H9 (cell line): Measurements from ENCODE around the gene FBXO5. TPM values are rescaled to one million over a fixed set of nuclear protein-coding genes. Genes with fewer than 3 reads are reported as not detected.
A peak's percentile ranks its signal among the peaks of the same experiment; 100 is the strongest.

ENCODE experiments used
- DNase-seq: peaks from one replicate; pipeline ENCODE4 v3.0.0-alpha.2; 2017
- H2AFZ ChIP-seq: one replicate; pipeline ENCODE4 v1.6.1; 2013; ENCODE audit warnings: mild to moderate bottlenecking, low read length, control low read depth, moderate library complexity
- H2AK5ac ChIP-seq: 2 replicates; pipeline ENCODE4 v1.6.1; 2013; ENCODE audit warnings: low read length, control low read depth, mixed read lengths; ENCODE audit not compliant: insufficient read length
- H2BK120ac ChIP-seq: one replicate; pipeline ENCODE4 v1.6.1; 2013; ENCODE audit warnings: low read depth, mild to moderate bottlenecking, low read length, control low read depth, inconsistent platforms; ENCODE audit not compliant: poor library complexity, severe bottlenecking
- H2BK12ac ChIP-seq: 2 replicates; pipeline ENCODE4 v1.6.1; 2013; ENCODE audit warnings: low read length, control low read depth, mixed read lengths, low read depth; ENCODE audit not compliant: insufficient read length
- H2BK15ac ChIP-seq: 2 replicates; pipeline ENCODE4 v1.6.1; 2013; ENCODE audit warnings: low read depth, low read length, control low read depth
- H2BK20ac ChIP-seq: one replicate; pipeline ENCODE4 v1.6.1; 2013; ENCODE audit warnings: low read depth, mild to moderate bottlenecking, low read length, control low read depth, inconsistent platforms; ENCODE audit not compliant: poor library complexity, severe bottlenecking
- H2BK5ac ChIP-seq: 2 replicates; pipeline ENCODE4 v1.6.1; 2013; ENCODE audit warnings: low read length, control low read depth, mixed read lengths; ENCODE audit not compliant: insufficient read length
- H3K14ac ChIP-seq: 2 replicates; pipeline ENCODE4 v1.6.1; 2013; ENCODE audit warnings: low read length, control low read depth; ENCODE audit not compliant: insufficient read depth
- H3K18ac ChIP-seq: 2 replicates; pipeline ENCODE4 v1.6.1; 2013; ENCODE audit warnings: low read depth, mild to moderate bottlenecking, mixed read lengths, low read length, control low read depth; ENCODE audit not compliant: insufficient read length
- H3K23ac ChIP-seq: 2 replicates; pipeline ENCODE4 v1.6.1; 2013; ENCODE audit warnings: low read length, control low read depth, mixed read lengths, low read depth; ENCODE audit not compliant: insufficient read length
- H3K23me2 ChIP-seq: 2 replicates; pipeline ENCODE4 v1.6.1; 2013; ENCODE audit warnings: low read depth, mild to moderate bottlenecking, mixed read lengths, low read length, control low read depth; ENCODE audit not compliant: insufficient read length, poor library complexity, severe bottlenecking
- H3K27ac ChIP-seq: 2 replicates; pipeline ENCODE4 v1.5.1; 2013; ENCODE audit warnings: low read length, control low read depth, mixed read lengths, low read depth; ENCODE audit not compliant: insufficient read length
- H3K27me3 ChIP-seq: 2 replicates; pipeline ENCODE4 v1.6.1; 2013; ENCODE audit warnings: low read length, control low read depth, inconsistent platforms; ENCODE audit not compliant: insufficient read depth
- H3K4ac ChIP-seq: 2 replicates; pipeline ENCODE4 v1.6.1; 2013; ENCODE audit warnings: low read depth, mild to moderate bottlenecking, control low read depth, inconsistent platforms, low read length, moderate library complexity
- H3K4me1 ChIP-seq: 2 replicates; pipeline ENCODE4 v1.6.1; 2013; ENCODE audit warnings: low read length, control low read depth, inconsistent platforms; ENCODE audit not compliant: insufficient read depth
- H3K4me2 ChIP-seq: 2 replicates; pipeline ENCODE4 v1.6.1; 2013; ENCODE audit warnings: low read length, control low read depth, mixed read lengths; ENCODE audit not compliant: insufficient read length, insufficient read depth
- H3K56ac ChIP-seq: 2 replicates; pipeline ENCODE4 v1.6.1; 2013; ENCODE audit warnings: low read depth, mild to moderate bottlenecking, mixed read lengths, low read length, control low read depth; ENCODE audit not compliant: insufficient read length
- H3K79me1 ChIP-seq: 2 replicates; pipeline ENCODE4 v1.6.1; 2013; ENCODE audit warnings: low read depth, mild to moderate bottlenecking, moderate library complexity, low read length, control low read depth, inconsistent platforms; ENCODE audit not compliant: insufficient read depth, poor library complexity, severe bottlenecking
- H3K79me2 ChIP-seq: 2 replicates; pipeline ENCODE4 v1.6.1; 2013; ENCODE audit warnings: low read length, control low read depth, inconsistent platforms; ENCODE audit not compliant: insufficient read depth
- H3K9ac ChIP-seq: 2 replicates; pipeline ENCODE4 v1.6.1; 2013; ENCODE audit warnings: low read length, control low read depth, mixed read lengths; ENCODE audit not compliant: insufficient read length; ENCODE audit errors: extremely low read depth
- H3K9me3 ChIP-seq: one replicate; pipeline ENCODE4 v1.6.1; 2013; ENCODE audit warnings: low read depth, low read length, inconsistent platforms; ENCODE audit not compliant: control insufficient read depth
- H3T11ph ChIP-seq: one replicate; pipeline ENCODE4 v1.6.1; 2013; ENCODE audit warnings: mild to moderate bottlenecking, low read length, control low read depth, inconsistent platforms
- H4K20me1 ChIP-seq: one replicate; pipeline ENCODE4 v1.6.1; 2013; ENCODE audit not compliant: control insufficient read depth, insufficient read length, insufficient read depth
- H4K5ac ChIP-seq: 2 replicates; pipeline ENCODE4 v1.6.1; 2013; ENCODE audit warnings: low read depth, mild to moderate bottlenecking, mixed read lengths, low read length, control low read depth; ENCODE audit not compliant: insufficient read length
- H4K8ac ChIP-seq: replicated peaks from 2 replicates; pipeline ENCODE4 v1.6.1; 2013; ENCODE audit warnings: low read length, control low read depth, mixed read lengths, low read depth; ENCODE audit not compliant: insufficient read length
- H4K91ac ChIP-seq: 2 replicates; pipeline ENCODE4 v1.6.1; 2013; ENCODE audit warnings: low read depth, mild to moderate bottlenecking, moderate library complexity, mixed read lengths, low read length, control low read depth; ENCODE audit not compliant: insufficient read length
- H3K27ac Mint-ChIP-seq, 3 experiments: 2 replicates in 2 of 3; 3 replicates in 1 of 3; pipeline ENCODE4 v1.8.0; 2020 to 2021; ENCODE audit warnings: mixed read lengths in 3 of 3, mild to moderate bottlenecking in 1 of 3, moderate library complexity in 1 of 3
- H3K27me3 Mint-ChIP-seq: 2 replicates; pipeline ENCODE4 v1.8.0; 2021; ENCODE audit warnings: low read depth, mild to moderate bottlenecking, moderate library complexity, mixed read lengths
- H3K36me3 Mint-ChIP-seq, 3 experiments: 2 replicates in 2 of 3; 3 replicates in 1 of 3; pipeline ENCODE4 v1.8.0; 2020 to 2021; ENCODE audit warnings: low read depth in 3 of 3, mixed read lengths in 3 of 3; ENCODE audit not compliant: insufficient read depth in 1 of 3
- H3K4me1 Mint-ChIP-seq, 2 experiments: 2 replicates each; pipeline ENCODE4 v1.8.0; 2020; ENCODE audit warnings: mixed read lengths in 2 of 2
- H3K4me3 Mint-ChIP-seq, 2 experiments: 2 replicates in 1 of 2; 3 replicates in 1 of 2; pipeline ENCODE4 v1.8.0; 2020 to 2021; ENCODE audit warnings: mild to moderate bottlenecking in 2 of 2, mixed read lengths in 2 of 2, moderate library complexity in 1 of 2
- H3K9me3 Mint-ChIP-seq, 2 experiments: 2 replicates in 1 of 2; 3 replicates in 1 of 2; pipeline ENCODE4 v1.8.0; 2020; ENCODE audit warnings: mild to moderate bottlenecking in 2 of 2, mixed read lengths in 2 of 2, moderate library complexity in 1 of 2
- WGBS: extraction: QIAGEN DNeasy Blood & Tissue Kit; methylation state at CpG from one replicate; pipeline ENCODE4 v1.1.7; 2013; ENCODE audit warnings: missing lambda C conversion rate, low lambda C conversion rate, mixed read lengths; ENCODE audit not compliant: insufficient read length; ENCODE audit errors: extremely low coverage; 5-methylcytosine and 5-hydroxymethylcytosine counted together
- total RNA-seq: library from RNA; stranded (reverse); gene quantifications from 2 replicates; pipeline ENCODE4 v1.2.1, GENCODE V29; 2021
- TF ChIP-seq, protein P1 (sequence below): fragments of 200-600 bp; sonication (generic); conservative IDR thresholded peaks from 3 replicates; pipeline ENCODE4 v1.8.0; 2021; ENCODE audit warnings: antibody characterized with exemption, mild to moderate bottlenecking

FBXO5 gene
- total RNA-seq, 1 experiment from 2014 or later, result 47.6 TPM

GRCh38 chr6:152981989-152982903 lies 595 bp downstream of the FBXO5 start:
- peak overlapping the region; percentile 95 for H3K4me2 ChIP-seq
- H3T11ph ChIP-seq, result no peak overlapping the region
- no peaks in the 10 kb centered on the region for H3K27me3 ChIP-seq
- no peak overlapping the region for H4K8ac ChIP-seq
- H3K4ac ChIP-seq, result no peak overlapping the region
- no peak overlapping the region for H3K56ac ChIP-seq
- peaks cover 2% of the 10 kb centered on the region for H3K79me1 ChIP-seq
- peak overlapping the region in 2 of 3 experiments; percentile 87 to 90; a peak in 4 of 7 replicates for H3K27ac Mint-ChIP-seq
- WGBS, result no CpG with 5 or more reads among the region's 71 CpGs
- no peak overlapping the region for H2BK15ac ChIP-seq
- H2BK120ac ChIP-seq, result no peak overlapping the region
- peak overlapping the region; percentile 34; the same call in 1 of the 2 replicates for H3K14ac ChIP-seq
- H3K23ac ChIP-seq, result no peak overlapping the region
- H3K27me3 Mint-ChIP-seq, result no peaks in the 10 kb centered on the region; the same call in 1 of the 2 replicates
- H3K9me3 ChIP-seq, result no peaks in the 10 kb centered on the region
- no peak overlapping the region for H2BK12ac ChIP-seq
- no peak overlapping the region for H2AFZ ChIP-seq
- H3K36me3 Mint-ChIP-seq, result peaks cover 22 to 34% (median 22%) of the 10 kb centered on the region in 3 experiments; a peak in 6 of 7 replicates
- H4K20me1 ChIP-seq, result no peaks in the 10 kb centered on the region
- no peaks in the 10 kb centered on the region for H3K4me1 ChIP-seq
- no peak overlapping the region for H2BK20ac ChIP-seq
- H3K79me2 ChIP-seq, result peaks cover 59% of the 10 kb centered on the region; the same call in 1 of the 2 replicates
- H3K18ac ChIP-seq, result no peak overlapping the region
- H2AK5ac ChIP-seq, result no peak overlapping the region
- no peak overlapping the region for H4K5ac ChIP-seq
- peak overlapping the region; percentile 91 for H3K9ac ChIP-seq
- no peak overlapping the region for H4K91ac ChIP-seq
- no peak overlapping the region for H2BK5ac ChIP-seq
- DNase-seq, result peak; percentile 29
- peaks cover 9% of the 10 kb centered on the region for H3K23me2 ChIP-seq
- peak overlapping the region; percentile 92 to 98 for H3K4me3 Mint-ChIP-seq
- TF ChIP-seq, protein P1, sequence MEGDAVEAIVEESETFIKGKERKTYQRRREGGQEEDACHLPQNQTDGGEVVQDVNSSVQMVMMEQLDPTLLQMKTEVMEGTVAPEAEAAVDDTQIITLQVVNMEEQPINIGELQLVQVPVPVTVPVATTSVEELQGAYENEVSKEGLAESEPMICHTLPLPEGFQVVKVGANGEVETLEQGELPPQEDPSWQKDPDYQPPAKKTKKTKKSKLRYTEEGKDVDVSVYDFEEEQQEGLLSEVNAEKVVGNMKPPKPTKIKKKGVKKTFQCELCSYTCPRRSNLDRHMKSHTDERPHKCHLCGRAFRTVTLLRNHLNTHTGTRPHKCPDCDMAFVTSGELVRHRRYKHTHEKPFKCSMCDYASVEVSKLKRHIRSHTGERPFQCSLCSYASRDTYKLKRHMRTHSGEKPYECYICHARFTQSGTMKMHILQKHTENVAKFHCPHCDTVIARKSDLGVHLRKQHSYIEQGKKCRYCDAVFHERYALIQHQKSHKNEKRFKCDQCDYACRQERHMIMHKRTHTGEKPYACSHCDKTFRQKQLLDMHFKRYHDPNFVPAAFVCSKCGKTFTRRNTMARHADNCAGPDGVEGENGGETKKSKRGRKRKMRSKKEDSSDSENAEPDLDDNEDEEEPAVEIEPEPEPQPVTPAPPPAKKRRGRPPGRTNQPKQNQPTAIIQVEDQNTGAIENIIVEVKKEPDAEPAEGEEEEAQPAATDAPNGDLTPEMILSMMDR, result no peak
- no peaks in the 10 kb centered on the region; a peak in 1 of 5 replicates for H3K9me3 Mint-ChIP-seq
- peaks cover 41 to 46% of the 10 kb centered on the region in 2 experiments for H3K4me1 Mint-ChIP-seq
- no peak overlapping the region for H3K27ac ChIP-seq
